HG02610 (cell line): ENCODE data around the gene RASAL1.
A peak's percentile ranks its signal among the peaks of the same experiment; 100 is the strongest.

ENCODE experiments used
- ATAC-seq: cut with Tn5 transposase; IDR thresholded peaks from one replicate; pipeline ENCODE4 v1.9.1; 2021; ENCODE audit warnings: mild to moderate bottlenecking, moderate library complexity; ENCODE audit not compliant: unreplicated experiment

Gene RASAL1

DNA sequence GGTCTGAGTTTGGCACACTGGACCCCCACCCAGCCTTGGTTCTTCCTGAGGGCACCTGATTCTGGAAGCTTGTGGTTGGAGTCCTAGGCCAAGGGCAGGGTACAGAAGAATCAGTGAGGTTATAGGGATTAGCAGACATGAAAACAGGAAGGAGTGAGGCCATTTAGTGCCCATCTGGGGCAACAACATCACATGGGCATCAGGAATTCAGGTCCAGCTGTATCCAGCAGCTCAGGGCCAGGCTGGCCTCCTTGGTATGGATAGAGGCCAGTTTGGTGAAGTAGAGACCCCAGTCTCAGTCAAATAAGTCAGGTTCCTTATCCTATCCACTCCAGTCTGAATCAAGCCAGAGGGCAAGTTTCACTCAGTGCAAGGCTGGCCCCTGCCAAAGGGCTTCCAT lies 36.2 kb downstream of the RASAL1 start:
- no peak for ATAC-seq

DNA sequence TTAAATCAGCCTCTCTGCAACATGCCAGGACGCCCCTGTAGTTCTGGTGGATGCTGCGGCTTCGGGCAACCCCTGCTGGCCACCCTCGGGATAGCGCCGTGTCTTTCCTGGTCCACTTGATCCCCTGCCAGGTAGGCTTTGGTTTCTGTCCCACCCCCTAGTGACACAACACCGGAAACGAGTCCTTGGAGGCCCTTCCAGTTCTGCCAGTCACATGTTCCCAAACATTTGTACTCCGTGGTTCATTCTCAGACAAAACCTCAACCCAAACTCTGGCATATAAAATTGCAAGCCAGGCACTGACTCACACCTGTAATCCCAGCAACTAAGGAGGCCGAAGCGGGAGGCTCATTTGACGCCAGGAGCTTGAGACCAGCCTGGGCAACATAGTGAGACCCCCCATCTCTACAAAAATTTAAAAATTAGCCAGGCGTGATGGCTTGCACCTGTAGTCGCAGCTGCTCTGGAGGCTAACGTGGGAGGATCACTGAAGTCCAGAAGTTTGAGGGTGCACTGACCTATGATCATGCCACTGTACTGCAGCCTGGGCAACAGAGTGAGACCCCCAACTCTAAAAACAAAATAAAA lies 37.0 kb downstream of the RASAL1 start:
- ATAC-seq: peak; percentile 43

DNA sequence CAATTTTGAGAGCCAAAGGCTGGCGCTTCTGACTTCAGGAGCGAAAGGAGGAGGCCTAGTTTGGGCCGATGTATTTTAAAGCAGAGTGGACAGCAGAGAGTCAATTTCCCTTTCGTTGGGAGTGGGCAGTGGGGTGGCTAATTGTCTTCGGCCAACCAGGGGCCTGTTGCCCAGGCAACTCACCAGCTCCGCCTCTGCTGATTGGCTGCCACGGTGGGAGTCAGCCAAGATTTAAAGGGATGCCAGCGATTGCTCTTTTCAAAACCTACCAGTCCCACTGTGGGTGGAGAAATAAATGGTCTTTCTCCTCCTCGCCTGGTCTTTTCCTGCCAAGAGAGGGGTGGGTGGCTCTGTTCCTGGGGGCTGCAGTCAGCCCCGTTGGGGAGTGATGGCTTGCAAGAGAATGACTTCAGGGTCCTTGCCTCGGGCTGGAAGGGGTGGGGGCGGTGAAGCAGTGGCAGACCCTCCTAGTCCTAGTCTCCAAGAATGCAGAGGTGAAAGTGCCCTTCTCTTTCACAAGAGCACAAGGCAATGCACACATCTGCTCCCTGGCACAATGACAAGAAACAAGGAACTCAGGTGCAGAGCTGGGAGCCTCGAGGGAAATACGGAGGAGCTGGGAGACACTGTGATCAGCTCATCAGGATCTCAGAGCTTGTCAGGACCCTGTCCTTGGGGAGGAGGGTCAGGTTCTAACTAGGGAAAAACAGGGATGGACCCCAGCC lies 37.7 kb downstream of the RASAL1 start:
- no peak for ATAC-seq

DNA sequence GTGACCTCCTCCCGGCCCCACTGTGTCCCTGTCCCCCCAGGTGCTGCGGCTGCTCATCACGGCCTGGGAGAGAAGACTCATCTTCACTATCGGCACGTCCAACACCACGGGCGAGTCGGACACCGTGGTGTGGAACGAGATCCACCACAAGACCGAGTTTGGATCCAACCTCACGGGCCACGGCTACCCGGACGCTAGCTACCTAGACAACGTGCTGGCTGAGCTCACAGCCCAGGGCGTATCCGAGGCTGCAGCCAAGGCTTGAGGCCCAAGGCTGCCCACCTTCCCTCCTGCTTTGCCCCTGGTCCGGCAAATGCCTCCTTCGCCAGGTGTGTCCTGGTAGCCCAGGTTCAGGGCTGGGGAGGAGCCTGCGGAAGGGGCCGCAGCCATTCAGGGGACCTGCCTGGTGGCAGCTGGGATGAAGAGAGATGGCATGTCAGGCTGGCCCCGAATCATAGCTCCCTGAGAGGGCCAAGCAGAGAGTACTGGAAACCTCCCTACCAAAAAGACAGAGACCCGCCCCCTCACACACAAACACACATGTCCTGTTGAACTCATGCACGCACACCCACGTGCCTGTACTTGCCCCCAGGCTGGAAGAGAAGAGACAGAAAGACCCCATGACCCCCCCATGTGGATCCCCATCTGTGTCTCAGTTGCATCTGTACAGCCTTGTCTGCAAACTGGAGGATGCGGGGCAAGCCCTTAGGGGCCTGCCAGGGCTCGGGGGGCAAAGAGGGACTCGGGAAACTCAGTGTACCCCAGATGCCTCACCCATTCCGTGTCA lies 38.7 kb downstream of the RASAL1 start:
- ATAC-seq: no peak

DNA sequence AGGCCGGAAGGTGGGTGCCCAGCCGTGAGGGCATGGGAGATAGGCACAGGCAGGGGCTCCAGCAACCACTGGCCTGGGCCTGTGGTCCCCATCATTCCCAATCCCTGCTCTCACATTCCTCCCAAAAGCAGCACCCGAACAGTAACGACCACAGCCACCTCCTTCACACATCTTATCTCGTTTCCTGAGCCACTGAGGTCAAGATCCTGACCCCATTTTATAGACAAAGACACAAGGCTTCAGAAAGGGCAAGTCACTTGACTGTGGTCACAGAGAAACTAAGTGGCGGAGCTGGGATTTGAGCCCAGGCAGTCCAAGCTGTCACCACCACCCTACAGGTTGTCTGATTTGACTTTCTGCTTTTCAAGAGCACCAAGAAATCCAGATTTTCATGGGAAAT lies 40.2 kb downstream of the RASAL1 start:
- ATAC-seq: no peak

DNA sequence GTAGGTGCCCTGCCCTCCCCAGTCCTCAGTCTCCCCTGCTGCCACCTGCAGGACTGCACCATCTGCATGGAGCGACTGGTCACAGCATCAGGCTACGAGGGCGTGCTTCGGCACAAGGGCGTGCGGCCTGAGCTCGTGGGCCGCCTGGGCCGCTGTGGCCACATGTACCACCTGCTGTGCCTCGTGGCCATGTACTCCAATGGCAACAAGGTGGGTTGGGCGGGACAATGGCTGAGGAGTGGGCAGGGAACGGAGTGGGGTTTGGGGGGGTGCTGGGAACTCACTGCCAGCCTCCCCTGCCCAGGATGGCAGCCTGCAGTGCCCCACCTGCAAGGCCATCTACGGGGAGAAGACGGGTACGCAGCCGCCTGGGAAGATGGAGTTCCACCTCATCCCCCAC lies 40.8 kb downstream of the RASAL1 start:
- no peak for ATAC-seq

DNA sequence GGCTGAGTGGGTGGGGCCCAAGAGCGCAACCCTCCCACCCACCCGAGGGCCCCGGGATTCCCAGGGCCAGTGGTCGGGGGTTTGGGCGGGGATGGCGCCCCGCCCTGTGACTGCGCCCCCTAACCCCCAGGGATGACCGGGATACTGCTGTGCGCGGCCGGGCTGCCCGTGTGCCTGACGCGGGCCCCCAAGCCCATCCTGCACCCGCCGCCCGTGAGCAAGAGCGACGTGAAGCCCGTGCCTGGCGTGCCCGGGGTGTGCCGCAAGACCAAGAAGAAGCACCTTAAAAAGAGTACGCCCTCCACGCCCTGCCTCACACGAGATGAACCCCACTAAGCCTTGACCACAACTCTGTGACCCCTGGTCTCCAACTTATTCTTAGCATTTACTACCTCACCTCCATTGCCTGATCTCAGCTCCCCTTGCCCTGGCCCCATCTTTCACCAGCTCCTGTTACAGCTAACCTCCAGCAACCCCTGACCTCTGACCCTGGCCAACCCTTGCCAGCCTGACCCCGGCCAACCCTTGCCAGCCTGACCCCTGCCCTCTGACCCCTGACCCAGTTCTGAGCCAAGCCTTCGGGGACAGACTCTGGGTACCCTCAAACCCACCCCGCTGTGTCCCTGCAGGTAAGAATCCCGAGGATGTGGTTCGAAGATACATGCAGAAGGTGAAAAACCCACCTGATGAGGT lies 42.0 kb downstream of the RASAL1 start:
- ATAC-seq: no peak

DNA sequence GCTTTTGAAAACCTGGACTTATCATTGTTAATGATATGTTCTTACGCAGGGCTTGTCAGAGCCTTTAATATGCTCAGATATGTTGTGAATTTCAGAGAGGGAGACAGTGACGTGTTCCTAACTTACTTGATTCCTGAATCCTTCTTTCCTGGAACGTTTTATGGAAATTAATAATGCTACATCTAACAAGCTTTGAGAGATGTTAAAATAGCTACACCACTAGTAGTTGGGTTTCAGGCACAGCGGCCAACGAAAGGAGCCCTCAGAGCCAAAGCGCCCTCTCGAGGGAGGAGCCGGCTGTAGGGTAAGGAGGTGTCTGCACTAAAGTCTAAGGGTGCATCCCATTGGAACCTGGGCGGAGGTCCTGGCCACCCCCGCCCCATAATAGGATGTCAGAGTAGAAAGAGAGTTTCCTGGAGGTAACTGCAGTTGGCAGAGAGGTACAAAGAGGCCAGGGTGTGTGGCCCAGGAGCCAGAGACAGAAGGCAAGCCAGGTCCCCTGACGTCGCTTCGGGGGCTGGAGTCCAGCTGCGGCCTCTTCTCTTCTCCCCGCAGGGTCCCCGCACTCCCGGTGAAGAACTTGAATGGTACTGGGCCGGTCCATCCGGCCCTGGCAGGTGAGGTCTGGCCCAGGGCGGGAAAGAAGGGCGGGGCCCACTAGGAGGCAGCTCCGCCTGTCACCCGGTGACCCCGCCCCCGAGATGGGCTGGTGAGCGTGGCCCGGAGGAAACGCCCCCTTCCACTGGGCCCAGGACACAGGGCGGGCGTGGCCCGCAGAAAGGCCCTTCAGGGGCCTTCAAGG lies 42.8 kb downstream of the RASAL1 start:
- no peak for ATAC-seq

DNA sequence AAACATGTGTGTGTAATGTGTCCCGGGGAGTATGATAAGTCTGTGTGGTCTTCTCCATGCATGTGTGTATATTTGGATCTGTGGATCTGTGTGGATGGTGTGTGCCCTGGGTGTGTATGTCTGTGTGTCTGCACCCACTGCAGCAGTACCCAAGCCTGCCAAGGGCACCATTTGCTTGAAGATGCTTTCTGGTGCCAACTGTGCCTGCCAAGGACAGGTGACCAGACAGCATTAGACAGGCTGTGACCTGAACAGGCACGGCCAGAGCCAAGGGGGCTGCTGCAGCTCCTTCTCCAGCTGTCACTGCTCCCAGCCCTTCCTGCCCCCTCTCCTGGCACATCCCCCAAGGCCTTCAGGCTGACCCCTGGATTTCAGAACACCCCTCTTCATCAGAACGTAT lies 44.1 kb downstream of the RASAL1 start:
- ATAC-seq: no peak

DNA sequence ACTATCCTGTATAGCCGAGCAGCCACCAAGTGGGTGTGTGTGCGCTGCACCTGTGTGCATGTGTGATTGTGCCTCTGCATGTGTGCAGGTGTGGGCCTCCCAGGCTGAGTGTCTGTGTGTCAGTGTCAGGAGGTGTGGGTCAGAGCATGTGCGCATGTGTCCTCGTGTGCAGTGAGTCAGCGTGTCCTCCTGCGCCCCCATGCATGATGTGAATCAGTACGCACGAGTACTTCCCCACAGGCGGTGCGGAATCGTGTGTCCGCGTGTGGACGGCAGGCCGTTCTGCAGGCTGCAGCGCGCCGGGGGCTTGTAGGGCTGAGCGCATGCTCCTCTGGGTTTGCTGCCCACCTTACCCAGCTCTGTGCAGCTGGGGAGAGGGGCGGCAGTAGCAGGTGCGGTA lies 44.8 kb downstream of the RASAL1 start:
- no peak for ATAC-seq

DNA sequence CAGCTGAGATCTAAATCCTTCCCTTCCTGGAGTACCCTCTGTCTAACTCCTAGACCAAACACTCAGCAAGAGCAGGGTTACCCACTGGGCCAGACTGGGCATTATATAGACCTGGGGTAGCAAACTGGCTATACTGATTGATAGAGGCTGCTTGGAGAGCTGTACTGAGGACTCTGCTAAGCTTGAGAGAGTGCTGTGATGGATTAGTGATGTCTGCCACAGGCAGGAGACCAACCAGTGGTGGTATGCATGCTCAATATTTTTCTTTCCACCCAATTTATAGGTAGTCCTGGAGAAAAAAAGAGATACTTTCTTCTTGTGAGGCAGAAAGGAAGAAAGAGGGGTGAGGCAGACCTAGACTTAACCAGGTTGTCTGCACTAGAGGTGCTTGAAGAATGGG lies 45.7 kb downstream of the RASAL1 start:
- no peak for ATAC-seq

DNA sequence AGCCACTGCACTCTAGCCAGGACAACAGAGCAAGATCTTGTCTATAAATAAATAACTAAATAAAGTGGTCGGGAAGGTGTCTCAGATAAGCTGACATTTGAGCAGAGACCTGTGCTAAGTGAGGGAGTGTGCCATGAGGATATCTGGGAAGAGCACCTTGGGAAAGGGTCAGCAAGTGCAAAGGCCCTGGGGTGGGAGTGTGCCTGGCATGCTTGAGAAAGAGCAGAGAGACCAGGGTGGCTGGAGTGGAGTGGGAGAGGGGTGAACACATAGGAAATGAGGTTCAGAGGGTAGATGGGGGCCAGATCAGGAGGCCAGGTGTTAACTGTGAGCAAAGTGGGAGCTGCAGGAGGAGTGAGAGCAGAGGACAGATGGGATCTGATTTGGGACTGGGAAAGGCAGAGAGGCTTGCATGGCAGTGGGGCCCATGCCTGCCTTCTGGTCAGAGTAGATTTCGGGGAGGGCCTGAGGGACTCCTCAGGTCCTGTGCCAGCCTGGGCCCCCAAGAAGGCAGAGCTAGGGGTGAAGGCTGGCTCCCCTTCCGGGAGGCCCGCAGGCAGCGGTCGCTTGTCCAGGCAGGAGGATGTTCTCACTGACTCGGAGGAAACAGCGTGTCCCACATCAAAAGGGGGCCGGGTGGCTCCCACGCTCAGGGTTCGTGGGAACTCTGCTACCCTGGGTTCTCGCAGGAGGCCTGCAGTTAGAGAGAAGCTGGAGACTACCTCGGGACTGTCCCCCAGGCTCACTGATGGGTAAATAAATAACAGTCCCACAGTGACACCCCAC lies 46.4 kb downstream of the RASAL1 start:
- ATAC-seq: peak; percentile 34

DNA sequence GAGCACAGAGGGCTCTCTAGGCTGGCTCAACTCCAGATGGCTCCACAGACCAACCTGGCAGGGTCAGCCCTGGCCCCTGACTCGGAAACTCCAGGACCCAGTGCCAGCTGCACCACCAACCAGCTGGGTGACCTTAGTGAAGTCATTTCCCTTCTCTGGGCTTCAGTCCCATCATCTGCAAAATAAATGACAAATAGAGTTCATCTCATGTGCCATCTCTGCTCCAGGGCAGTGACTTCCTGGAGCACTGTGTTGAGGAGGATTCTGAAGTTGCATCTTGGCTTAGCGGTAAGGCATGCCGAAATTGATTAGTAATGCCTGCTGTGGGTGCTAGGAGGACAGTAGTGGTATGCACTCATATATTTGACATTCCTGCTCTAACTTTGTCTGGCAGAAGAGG lies 47.5 kb downstream of the RASAL1 start:
- ATAC-seq: no peak

DNA sequence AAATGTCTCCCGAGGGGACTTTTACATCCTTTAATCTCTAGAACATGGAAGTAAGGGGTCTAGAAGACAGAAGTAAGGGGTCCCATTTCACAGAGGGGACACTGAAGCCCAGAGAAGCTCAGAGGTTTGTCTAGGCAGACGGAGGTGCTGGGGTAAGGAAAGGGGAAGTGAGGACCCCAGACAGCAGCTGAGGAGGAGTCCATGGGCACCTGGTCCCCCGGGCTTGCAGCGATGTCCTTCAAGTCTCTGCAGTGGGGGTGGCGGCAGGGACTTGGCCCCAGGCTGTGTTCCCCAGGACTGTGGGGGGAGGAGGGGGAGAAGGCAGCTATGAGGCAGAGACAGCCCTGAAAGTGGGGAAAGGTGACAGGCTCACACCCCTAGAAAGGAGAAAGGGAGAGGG lies 48.4 kb downstream of the RASAL1 start:
- ATAC-seq: no peak

DNA sequence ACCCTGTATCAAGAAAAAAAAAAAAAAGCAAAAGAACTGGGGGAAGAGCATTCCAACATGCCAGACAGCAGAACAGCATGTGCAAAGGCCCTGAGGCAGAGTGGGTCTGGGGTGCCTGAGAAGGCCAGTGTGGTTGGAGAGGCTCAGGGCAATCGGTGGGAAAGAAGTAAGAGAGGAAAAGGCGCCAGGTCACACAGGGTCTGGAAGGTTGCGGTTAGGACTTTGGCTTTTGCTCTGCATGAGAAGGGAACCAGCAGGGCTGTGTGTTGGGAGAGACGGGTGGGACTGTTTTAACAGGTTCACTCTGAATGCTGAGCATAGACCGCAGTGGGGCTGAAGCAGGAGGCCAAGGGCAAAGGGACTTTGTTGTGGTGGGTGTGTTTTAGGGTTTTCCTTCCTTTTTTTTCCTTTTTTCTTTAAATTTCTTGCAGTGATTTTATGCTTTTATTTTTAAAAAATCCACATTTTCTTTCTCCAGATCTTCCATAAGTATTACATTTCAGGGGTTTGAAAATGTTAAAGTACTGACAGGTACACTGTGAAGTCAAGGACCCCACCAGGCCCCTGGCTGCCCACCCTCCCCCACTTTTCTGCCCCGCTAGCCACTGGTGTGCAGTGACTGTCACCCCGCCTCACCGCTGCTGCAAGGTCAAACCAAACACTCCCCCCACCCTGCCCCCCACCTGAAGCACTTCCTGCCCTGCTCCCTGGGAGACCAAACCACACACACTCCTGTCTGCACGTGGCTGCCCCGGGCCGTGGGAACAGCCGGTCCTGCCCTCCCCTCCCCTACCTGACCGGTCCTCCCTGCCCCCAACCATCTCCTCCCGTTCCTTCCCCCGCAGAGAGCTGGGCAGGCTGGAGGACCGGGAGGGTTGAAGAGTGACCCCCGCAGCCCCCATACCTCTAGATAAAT lies 49.1 kb downstream of the RASAL1 start:
- ATAC-seq: peak; percentile 31

DNA sequence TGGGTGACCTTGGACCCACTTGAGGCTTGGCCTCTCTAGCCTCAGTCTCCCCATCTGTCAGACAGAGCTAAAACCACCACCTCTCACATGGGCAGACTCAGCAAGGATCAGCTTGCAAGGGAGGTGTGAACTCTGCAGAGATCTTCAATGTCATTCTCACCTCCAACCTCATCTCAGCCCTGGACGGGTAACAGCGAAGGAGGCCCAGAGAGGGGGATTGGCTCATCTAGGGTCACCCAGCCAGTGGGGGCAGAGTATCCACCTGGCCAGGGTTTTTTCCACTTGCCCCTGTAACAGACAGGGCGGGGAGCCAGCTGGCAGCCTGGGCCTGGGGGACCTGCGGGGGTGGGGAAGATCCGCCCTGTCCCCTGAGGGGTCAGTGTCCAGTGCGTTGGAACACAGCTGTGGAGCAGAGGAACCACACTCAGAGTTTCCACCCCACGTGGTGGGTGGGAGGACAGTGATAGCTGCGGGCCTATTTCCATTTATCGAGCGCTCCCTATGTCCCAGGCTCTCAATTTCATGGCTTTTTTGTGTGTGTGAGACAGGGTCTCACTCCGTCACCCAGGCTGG lies 51.6 kb downstream of the RASAL1 start:
- ATAC-seq: no peak

DNA sequence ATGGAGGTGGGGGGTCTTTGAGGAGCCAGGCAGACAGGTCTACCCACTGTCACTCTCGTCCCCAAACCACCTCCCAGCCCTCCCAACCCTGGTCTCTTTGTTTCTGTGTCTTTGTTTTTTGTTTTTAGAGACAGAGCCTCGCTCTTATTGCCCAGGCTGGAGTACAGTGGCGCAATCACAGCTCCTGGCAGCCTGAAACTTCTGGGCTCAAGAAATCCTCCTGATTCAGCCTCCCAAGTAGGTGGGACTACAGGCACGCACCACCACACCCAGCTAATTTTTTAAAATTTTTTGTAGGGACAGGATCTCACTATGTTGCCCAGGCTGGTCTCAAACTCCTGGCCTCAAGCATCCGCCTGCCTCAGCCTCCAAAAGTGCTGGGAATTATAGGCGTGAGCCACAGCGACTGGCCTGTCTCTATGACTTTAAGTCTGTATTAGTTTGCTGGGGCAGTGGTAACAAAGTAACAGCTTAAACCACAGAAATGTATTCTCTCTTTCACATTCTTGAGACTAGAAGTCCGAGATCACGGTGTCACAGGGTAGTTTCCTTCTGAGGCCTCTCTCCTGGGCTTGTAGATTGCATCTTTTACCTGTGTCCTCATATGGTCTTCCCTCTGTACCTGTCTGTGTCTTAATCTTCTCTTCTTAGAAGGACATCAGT lies 52.9 kb downstream of the RASAL1 start:
- ATAC-seq: peak; percentile 65

DNA sequence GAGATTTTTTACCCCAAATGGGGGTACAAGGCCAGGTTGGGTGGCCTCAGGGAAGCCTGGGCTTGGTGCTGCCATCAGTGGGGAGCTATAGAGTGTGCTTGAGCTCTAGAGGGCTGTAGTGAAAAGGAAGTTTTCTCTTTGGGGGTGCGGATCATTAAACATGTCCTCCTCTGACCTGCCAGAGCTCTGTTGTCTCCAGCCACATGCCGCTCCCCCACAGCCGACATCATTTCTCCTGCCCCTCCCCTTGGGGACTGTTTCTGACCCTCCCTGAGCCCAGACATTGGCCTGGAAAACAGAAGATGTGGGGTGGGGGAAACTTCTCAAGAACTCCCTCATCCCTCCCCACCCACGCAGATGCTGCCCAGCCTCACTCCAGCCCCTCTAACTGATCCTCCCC lies 53.7 kb downstream of the RASAL1 start:
- no peak for ATAC-seq
